HCT116 (cell line): Measurements from ENCODE around the gene CXCR5. TPM values are rescaled to one million over a fixed set of nuclear protein-coding genes. Genes with fewer than 3 reads are reported as not detected.

ENCODE experiments used
- ATAC-seq: fragments of 200-7000 bp; cut with Tn5 transposase; 2 replicates; pipeline ENCODE4 v1.9.1; 2020; ENCODE audit warnings: mild to moderate bottlenecking, moderate library complexity
- BruUV-seq: library from RNA; stranded (reverse); fragments of 400-500 nt; replicated peaks from 2 replicates; lab custom pipeline; 2021; lab: Mats Ljungman, UMichigan
- CTCF ChIA-PET: fragments of 300-600 bp; sonication (Branson Sonifier 250); formaldehyde crosslinking; loops from one replicate; lab custom pipeline; 2021; ENCODE audit warnings: antibody characterized with exemption; lab: Charles Lee
- POLR2A ChIA-PET: fragments of 300-600, 350-600 bp; sonication (Branson Sonifier 250); formaldehyde crosslinking; loops from one replicate; lab custom pipeline; 2021; ENCODE audit warnings: antibody characterized with exemption; lab: Charles Lee
- RAD21 ChIA-PET, 2 experiments: fragments of 300-600 bp; sonication (Branson Sonifier 250); formaldehyde crosslinking; loops; one replicate each; lab custom pipeline; 2023; ENCODE audit warnings: low total read pairs in 2 of 2; ENCODE audit not compliant: uncharacterized antibody in 2 of 2, unreplicated experiment in 2 of 2, low non-redundant PET in 1 of 2; lab: Charles Lee
- DNase-seq: peaks from one replicate; pipeline ENCODE4 v3.0.0-alpha.2; 2010; ENCODE audit warnings: low read depth, low spot score
- H2AFZ ChIP-seq: fragments of 200-600 bp; shearing (Covaris generic), sonication (generic); 2 replicates; pipeline ENCODE4 v1.6.1; 2017; ENCODE audit warnings: low read depth, mixed run types, mixed read lengths, antibody characterized with exemption, low read length; ENCODE audit not compliant: poor library complexity, severe bottlenecking
- H3K27ac ChIP-seq: 2 replicates; pipeline ENCODE4 v1.5.1; 2012; ENCODE audit warnings: low read depth, low read length
- H3K27me3 ChIP-seq: fragments of 200-600 bp; sonication (generic); 2 replicates; pipeline ENCODE4 v1.6.1; 2016; ENCODE audit warnings: mixed run types, low read length, mixed read lengths; ENCODE audit not compliant: insufficient read depth
- H3K36me3 ChIP-seq, 2 experiments: fragments of 200-500 bp in 1 of 2; fragments of 200-600 bp in 1 of 2; sonication (Bioruptor generic) in 1 of 2; sonication (generic) in 1 of 2; 2 replicates each; pipeline versions ENCODE4 v1.5.1 to v1.6.1; 2014 to 2016; ENCODE audit warnings: low read length in 2 of 2, inconsistent platforms in 1 of 2, mixed read lengths in 1 of 2, mixed run types in 1 of 2; ENCODE audit not compliant: insufficient read depth in 2 of 2, control insufficient read depth in 1 of 2
- H3K4me1 ChIP-seq, 2 experiments: fragments of 200-600 bp in 1 of 2; sonication (generic) in 1 of 2; 2 replicates each; pipeline versions ENCODE4 v1.5.1 to v1.6.1; 2012 to 2017; ENCODE audit warnings: low read length in 2 of 2, inconsistent platforms in 1 of 2, mild to moderate bottlenecking in 1 of 2, mixed read lengths in 1 of 2, mixed run types in 1 of 2, moderate library complexity in 1 of 2; ENCODE audit not compliant: insufficient read depth in 2 of 2, control insufficient read depth in 1 of 2
- H3K4me2 ChIP-seq: fragments of 200-600 bp; sonication (generic); 2 replicates; pipeline ENCODE4 v1.6.1; 2017; ENCODE audit warnings: mixed run types, low read length, mixed read lengths
- H3K4me3 ChIP-seq, 2 experiments: fragments of 200-600 bp in 1 of 2; sonication (generic) in 1 of 2; replicated peaks in 1 of 2; 2 replicates each; pipeline ENCODE4 v1.5.1; 2011 to 2016; ENCODE audit warnings: low read length in 2 of 2, control low read depth in 1 of 2, low read depth in 1 of 2, mild to moderate bottlenecking in 1 of 2, mixed read lengths in 1 of 2, mixed run types in 1 of 2
- H3K79me2 ChIP-seq: fragments of 200-600 bp; sonication (generic); 2 replicates; pipeline ENCODE4 v1.6.1; 2017; ENCODE audit warnings: mild to moderate bottlenecking, mixed run types, low read length, moderate library complexity, mixed read lengths; ENCODE audit not compliant: insufficient read depth
- H3K9ac ChIP-seq: fragments of 200-600 bp; sonication (generic); 2 replicates; pipeline ENCODE4 v1.6.1; 2016; ENCODE audit warnings: low read length, mixed read lengths
- H3K9me2 ChIP-seq: fragments of 200-600 bp; sonication (generic), shearing (Covaris generic); 2 replicates; pipeline ENCODE4 v1.6.1; 2017; ENCODE audit warnings: mixed run types, mild to moderate bottlenecking, moderate library complexity; ENCODE audit not compliant: insufficient read depth
- H3K9me3 ChIP-seq, 2 experiments: fragments of 200-500 bp in 1 of 2; fragments of 200-600 bp in 1 of 2; sonication (Bioruptor generic) in 1 of 2; sonication (generic) in 1 of 2; 2 replicates each; pipeline ENCODE4 v1.6.1; 2014 to 2017; ENCODE audit warnings: low read length in 2 of 2, mixed read lengths in 2 of 2, inconsistent platforms in 1 of 2, low read depth in 1 of 2, mild to moderate bottlenecking in 1 of 2, mixed run types in 1 of 2, moderate library complexity in 1 of 2; ENCODE audit not compliant: control insufficient read depth in 1 of 2, insufficient read depth in 1 of 2
- H4K20me1 ChIP-seq: fragments of 200-600 bp; sonication (generic), shearing (Covaris generic); 2 replicates; pipeline ENCODE4 v1.6.1; 2017; ENCODE audit warnings: mixed run types, mild to moderate bottlenecking, moderate library complexity; ENCODE audit not compliant: insufficient read depth
- CEBPB ChIP-seq: IDR thresholded peaks from 2 replicates; pipeline ENCODE4 v1.6.1; 2012; ENCODE audit warnings: low read depth
- CTCF ChIP-seq, 3 experiments: fragments of 200-600 bp in 1 of 3; sonication (generic) in 1 of 3; IDR thresholded peaks in 2 of 3; conservative IDR thresholded peaks in 1 of 3; 2 replicates each; pipeline ENCODE4 v1.5.1; 2012 to 2017; ENCODE audit warnings: low read depth in 2 of 3, low read length in 2 of 3, antibody characterized with exemption in 1 of 3, borderline replicate concordance in 1 of 3, control low read depth in 1 of 3, mild to moderate bottlenecking in 1 of 3, mixed read lengths in 1 of 3, mixed run types in 1 of 3, moderate library complexity in 1 of 3; ENCODE audit not compliant: insufficient read depth in 1 of 3
- EGR1 ChIP-seq: IDR thresholded peaks from 2 replicates; pipeline ENCODE4 v1.6.1; 2012; ENCODE audit warnings: low read depth
- ELF1 ChIP-seq: IDR thresholded peaks from 2 replicates; pipeline ENCODE4 v1.6.1; 2012; ENCODE audit warnings: low read depth, borderline replicate concordance
- EZH2 ChIP-seq: fragments of 200-600 bp; sonication (generic); IDR thresholded peaks from 2 replicates; pipeline ENCODE4 v1.6.1; 2017; ENCODE audit warnings: antibody characterized with exemption, mixed run types
- FOSL1 ChIP-seq: IDR thresholded peaks from 2 replicates; pipeline ENCODE4 v1.6.1; 2012; ENCODE audit warnings: low read depth
- JUND ChIP-seq: IDR thresholded peaks from 2 replicates; pipeline ENCODE4 v1.6.1; 2012
- POLR2A ChIP-seq: IDR thresholded peaks from 2 replicates; pipeline ENCODE4 v1.7.0; 2011; ENCODE audit warnings: borderline replicate concordance; ENCODE audit not compliant: insufficient read depth, insufficient read length; ENCODE audit errors: extremely low read depth
- POLR2AphosphoS5 ChIP-seq: IDR thresholded peaks from 2 replicates; pipeline ENCODE4 v1.6.1; 2011; ENCODE audit warnings: mild to moderate bottlenecking, low read depth, low read length, moderate library complexity
- RAD21 ChIP-seq: IDR thresholded peaks from 2 replicates; pipeline ENCODE4 v1.6.1; 2012; ENCODE audit warnings: low read depth, mild to moderate bottlenecking
- SRF ChIP-seq: IDR thresholded peaks from 2 replicates; pipeline ENCODE4 v1.6.1; 2012; ENCODE audit warnings: low read depth
- ZFX ChIP-seq: fragments of 450-650 bp; IDR thresholded peaks from 2 replicates; pipeline ENCODE4 v1.6.1; 2017
- ZNF274 ChIP-seq: fragments of 200-500 bp; sonication (Bioruptor generic); IDR thresholded peaks from 2 replicates; pipeline ENCODE4 v1.6.1; 2014; ENCODE audit warnings: mild to moderate bottlenecking, low read depth, low read length, inconsistent platforms
- intact Hi-C: fragments of 100-400 bp; cut with micrococcal nuclease; formaldehyde crosslinking; loops from 2 replicates; pipeline ENCODE4 v1.10.0; 2022
- total RNA-seq: library from RNA; stranded (reverse); gene quantifications from one replicate; pipeline ENCODE4 v1.2.1, GENCODE V29; 2021; ENCODE audit not compliant: unreplicated experiment
- TF ChIP-seq, protein P1 (sequence below): IDR thresholded peaks from 2 replicates; pipeline ENCODE4 v1.6.1; 2012

The CXCR5 gene
- total RNA-seq, 1 experiment from 2014 or later, result not detected

- Histone ChIP-seq H3K9me2 (no peaks in the 10 kb centered on the region), H3K36me3 (no peaks in the 10 kb centered on the region), H3K4me2 (no peak overlapping the region), H3K4me3 (no peak overlapping the region), H3K27me3 (no peaks in the 10 kb centered on the region), H3K9me3 (no peaks in the 10 kb centered on the region), H3K27ac (no peak overlapping the region), H3K79me2 (no peaks in the 10 kb centered on the region), H2AFZ (no peak overlapping the region), H3K4me1 (no peaks in the 10 kb centered on the region), H4K20me1 (no peaks in the 10 kb centered on the region), H3K9ac (no peak overlapping the region)
- intact Hi-C loops, result no loop called here
- TF ChIP-seq POLR2A (no peak), ZNF274 (no peak), CEBPB (no peak), RAD21 (no peak)
- POLR2A ChIA-PET, result no interaction called here
- ATAC-seq (no peak), DNase-seq (no peak)
- no TSS peak for BruUV-seq
- RAD21 ChIA-PET, result interaction anchor here in 1 of 2 experiments (0.8 kb wide), 1 partner anchor 18 kb away, joined by 3 read pairs; no protein-coding TSS in a partner anchor
- CTCF ChIA-PET, result no interaction called here
Measured at GRCh38 chr11:118851970-118852369, 31.7 kb upstream of the CXCR5 start.

GRCh38 chr11:118853678-118854077 lies 30.0 kb upstream of the CXCR5 start:
- Histone ChIP-seq H3K9me3 (no peaks in the 10 kb centered on the region), H3K9ac (no peak overlapping the region), H3K9me2 (no peaks in the 10 kb centered on the region), H3K27ac (no peak overlapping the region), H4K20me1 (no peaks in the 10 kb centered on the region), H3K79me2 (no peaks in the 10 kb centered on the region), H2AFZ (no peak overlapping the region), H3K27me3 (no peaks in the 10 kb centered on the region), H3K4me2 (no peak overlapping the region), H3K36me3 (no peaks in the 10 kb centered on the region), H3K4me1 (no peaks in the 10 kb centered on the region), H3K4me3 (no peak overlapping the region)
- TF ChIP-seq ELF1, result no peak
- TF ChIP-seq POLR2AphosphoS5, result no peak
- no peak for TF ChIP-seq CEBPB
- TF ChIP-seq, protein P1, sequence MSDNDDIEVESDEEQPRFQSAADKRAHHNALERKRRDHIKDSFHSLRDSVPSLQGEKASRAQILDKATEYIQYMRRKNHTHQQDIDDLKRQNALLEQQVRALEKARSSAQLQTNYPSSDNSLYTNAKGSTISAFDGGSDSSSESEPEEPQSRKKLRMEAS, result no peak
- TF ChIP-seq ZNF274, result no peak
- TF ChIP-seq FOSL1, result no peak
- TF ChIP-seq JUND, result no peak
- TF ChIP-seq ZFX, result no peak
- no peak for TF ChIP-seq EGR1
- no peak for TF ChIP-seq SRF
- TF ChIP-seq EZH2, result no peak
- TF ChIP-seq CTCF (IDR thresholded peaks at IDR 0.05 in 2 of 3, conservative IDR thresholded peaks at IDR 0.05 in 1 of 3; ENCODE audit: borderline replicate concordance in 1 of 3, insufficient read depth in 1 of 3, low read depth in 2 of 3, low read length in 2 of 3), result no peak
- CTCF ChIA-PET, result no interaction called here
- no peak for DNase-seq
- intact Hi-C loops, result no loop called here
- ATAC-seq, result no peak
- BruUV-seq, result no TSS peak
- POLR2A ChIA-PET, result no interaction called here
- RAD21 ChIA-PET, result no interaction called here
